Gastroesophageal sphincter (tissue), 3 donors: ENCODE data around the gene SRPK1.

Experiments used
- CTCF ChIP-seq, 4 experiments: fragments of 200-600 bp in 2 of 4; fragments of 450-650 bp in 2 of 4; sonication (generic) in 1 of 4; IDR thresholded peaks; one replicate each; pipeline ENCODE4 v1.5.1; 2017 to 2019; ENCODE audit warnings: antibody characterized with exemption in 4 of 4, mild to moderate bottlenecking in 2 of 4, moderate library complexity in 2 of 4
- POLR2AphosphoS5 ChIP-seq: sonication (generic); formaldehyde crosslinking; IDR thresholded peaks from one replicate; pipeline ENCODE4 v1.6.1; 2017; ENCODE audit warnings: antibody characterized with exemption

GRCh38 chr6:35786272-35786671 lies 134.6 kb downstream of the SRPK1 start:
- TF ChIP-seq CTCF (IDR thresholded peaks at IDR 0.05) (no peak), POLR2AphosphoS5 (no peak)
